Endodermal cell (in vitro differentiated cells): ENCODE data around the gene SMAD3. TPM values are rescaled to one million over a fixed set of nuclear protein-coding genes. Genes with fewer than 3 reads are reported as not detected.

Experiments
- DNase-seq: peaks from one replicate; pipeline ENCODE4 v3.0.0-alpha.2; 2017
- H3K27ac ChIP-seq: 2 replicates; pipeline ENCODE4 v1.5.1; 2013; ENCODE audit warnings: mild to moderate bottlenecking, low read depth, low read length, moderate library complexity
- H3K27me3 ChIP-seq: 2 replicates; pipeline ENCODE4 v1.6.1; 2013; ENCODE audit warnings: mild to moderate bottlenecking, low read length, moderate library complexity; ENCODE audit not compliant: insufficient read depth, control insufficient read depth, poor library complexity, severe bottlenecking
- H3K36me3 ChIP-seq: 2 replicates; pipeline ENCODE4 v1.7.0; 2013; ENCODE audit warnings: mild to moderate bottlenecking, low read length, moderate library complexity; ENCODE audit not compliant: control insufficient read depth, insufficient read depth
- H3K4me1 ChIP-seq: one replicate; pipeline ENCODE4 v1.7.0; 2013; ENCODE audit warnings: low read length; ENCODE audit not compliant: control insufficient read depth, insufficient read depth
- H3K4me3 ChIP-seq: 2 replicates; pipeline ENCODE4 v1.5.1; 2013; ENCODE audit warnings: mild to moderate bottlenecking, low read length, moderate library complexity
- H3K9ac ChIP-seq: 2 replicates; pipeline ENCODE4 v1.6.1; 2013; ENCODE audit warnings: mild to moderate bottlenecking, low read length, moderate library complexity; ENCODE audit not compliant: poor library complexity, severe bottlenecking; ENCODE audit errors: extremely low read depth
- H3K9me3 ChIP-seq: 2 replicates; pipeline ENCODE4 v1.6.1; 2013; ENCODE audit warnings: mild to moderate bottlenecking, low read length, moderate library complexity; ENCODE audit not compliant: control insufficient read depth
- H3K27ac Mint-ChIP-seq: 2 replicates; pipeline ENCODE4 v1.8.0; 2020; ENCODE audit warnings: mixed read lengths
- H3K27me3 Mint-ChIP-seq: 2 replicates; pipeline ENCODE4 v1.8.0; 2021; ENCODE audit warnings: mild to moderate bottlenecking, mixed read lengths; ENCODE audit not compliant: insufficient read depth
- H3K36me3 Mint-ChIP-seq: 2 replicates; pipeline ENCODE4 v1.8.0; 2020; ENCODE audit warnings: low read depth, mixed read lengths
- H3K4me1 Mint-ChIP-seq: 2 replicates; pipeline ENCODE4 v1.8.0; 2020; ENCODE audit warnings: mixed read lengths
- H3K4me3 Mint-ChIP-seq: 2 replicates; pipeline ENCODE4 v1.8.0; 2020; ENCODE audit warnings: mild to moderate bottlenecking, moderate library complexity, mixed read lengths
- H3K9me3 Mint-ChIP-seq: 2 replicates; pipeline ENCODE4 v1.8.0; 2020; ENCODE audit warnings: mild to moderate bottlenecking, mixed read lengths
- WGBS, 2 experiments: methylation state at CpG; one replicate each; pipeline versions ENCODE4 v1.1.5 to v1.1.7; 2013; ENCODE audit warnings: missing lambda C conversion rate in 2 of 2, mixed read lengths in 1 of 2; ENCODE audit not compliant: insufficient coverage in 1 of 2, insufficient read length in 1 of 2; 5-methylcytosine and 5-hydroxymethylcytosine counted together
- total RNA-seq, 2 donors: library from RNA; stranded (reverse); fragmentation: NEBNext Ultra II Directional in 1 of 2; extraction: Animal tissue kit (Norgen Biotek cat#: 25700) in 1 of 2; gene quantifications; 2 replicates in 1 of 2; 3 replicates in 1 of 2; pipeline ENCODE4 v1.2.1, GENCODE V29; 2021
- TF ChIP-seq, protein P1 (sequence below): fragments of 200-600 bp; sonication (generic); conservative IDR thresholded peaks from 2 replicates; pipeline ENCODE4 v1.5.0; 2021; ENCODE audit warnings: antibody characterized with exemption, mild to moderate bottlenecking

SMAD3 gene
- total RNA-seq, 2 donors from 2014 or later, result 7.8 to 9.6 TPM

DNA sequence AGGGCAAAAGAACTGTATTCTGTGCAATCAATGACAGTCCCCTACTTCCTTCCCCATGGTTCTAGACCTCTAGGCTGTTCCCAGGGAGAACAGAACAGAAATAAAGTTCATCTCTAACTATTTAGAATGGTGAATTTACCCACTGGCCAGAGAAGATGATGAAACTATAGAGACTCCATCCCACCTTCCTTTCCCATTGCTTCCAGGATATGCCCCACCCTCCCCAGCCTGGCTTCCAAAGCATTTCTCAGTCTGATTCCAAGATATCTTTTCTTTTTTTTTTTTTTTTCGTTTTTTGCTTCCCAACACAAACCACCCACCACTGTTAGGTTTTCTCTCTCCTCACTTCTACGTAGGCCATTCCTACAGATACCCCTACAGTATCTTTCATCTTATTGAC, 25.1 kb upstream of the SMAD3 start:
- 71 to 84% methylated on average over 1 to 2 of the region's 2 CpGs for WGBS, 2 experiments

DNA sequence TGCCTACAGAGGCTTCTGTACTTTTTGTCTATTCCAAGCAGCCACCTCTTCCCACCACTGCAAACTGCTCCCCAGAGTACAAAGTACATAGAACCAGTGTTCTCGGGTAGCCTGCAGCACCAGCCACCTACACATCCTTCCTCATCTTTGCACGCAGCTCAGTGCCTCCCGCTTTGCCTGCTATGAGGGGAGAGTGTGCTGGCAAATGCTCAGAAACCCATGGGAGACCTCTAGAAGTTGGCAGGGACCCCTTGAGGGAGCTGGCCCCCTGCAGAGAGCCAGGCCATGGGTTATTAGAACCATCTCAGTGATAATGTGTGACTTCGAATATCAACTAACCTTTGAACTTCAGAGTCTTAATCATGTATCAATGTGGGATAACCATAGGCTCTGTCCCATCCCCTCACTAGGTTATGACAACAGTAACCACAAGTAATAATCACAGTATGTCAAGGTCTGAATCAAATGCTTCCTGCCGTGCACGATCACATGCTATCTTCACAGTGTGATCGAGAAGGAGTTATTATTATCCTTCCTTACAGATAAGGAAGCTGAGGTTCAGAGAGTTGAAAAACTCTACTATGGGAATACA, 22.8 kb upstream of the SMAD3 start:
- H3K9me3 Mint-ChIP-seq, result no peaks in the 10 kb centered on the region
- 93 to 94% methylated on average over 6 to 7 of the region's 7 CpGs for WGBS, 2 experiments
- H3K36me3 ChIP-seq, result no peaks in the 10 kb centered on the region
- no peak overlapping the region for H3K4me3 ChIP-seq
- peaks cover 14% of the 10 kb centered on the region for H3K27me3 Mint-ChIP-seq
- H3K4me3 Mint-ChIP-seq, result no peak overlapping the region
- H3K4me1 Mint-ChIP-seq, result peaks cover 14% of the 10 kb centered on the region
- H3K9me3 ChIP-seq, result no peaks in the 10 kb centered on the region
- TF ChIP-seq, protein P1, sequence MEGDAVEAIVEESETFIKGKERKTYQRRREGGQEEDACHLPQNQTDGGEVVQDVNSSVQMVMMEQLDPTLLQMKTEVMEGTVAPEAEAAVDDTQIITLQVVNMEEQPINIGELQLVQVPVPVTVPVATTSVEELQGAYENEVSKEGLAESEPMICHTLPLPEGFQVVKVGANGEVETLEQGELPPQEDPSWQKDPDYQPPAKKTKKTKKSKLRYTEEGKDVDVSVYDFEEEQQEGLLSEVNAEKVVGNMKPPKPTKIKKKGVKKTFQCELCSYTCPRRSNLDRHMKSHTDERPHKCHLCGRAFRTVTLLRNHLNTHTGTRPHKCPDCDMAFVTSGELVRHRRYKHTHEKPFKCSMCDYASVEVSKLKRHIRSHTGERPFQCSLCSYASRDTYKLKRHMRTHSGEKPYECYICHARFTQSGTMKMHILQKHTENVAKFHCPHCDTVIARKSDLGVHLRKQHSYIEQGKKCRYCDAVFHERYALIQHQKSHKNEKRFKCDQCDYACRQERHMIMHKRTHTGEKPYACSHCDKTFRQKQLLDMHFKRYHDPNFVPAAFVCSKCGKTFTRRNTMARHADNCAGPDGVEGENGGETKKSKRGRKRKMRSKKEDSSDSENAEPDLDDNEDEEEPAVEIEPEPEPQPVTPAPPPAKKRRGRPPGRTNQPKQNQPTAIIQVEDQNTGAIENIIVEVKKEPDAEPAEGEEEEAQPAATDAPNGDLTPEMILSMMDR, result no peak
- H3K36me3 Mint-ChIP-seq, result no peaks in the 10 kb centered on the region
- no peak overlapping the region for H3K27ac Mint-ChIP-seq
- H3K27me3 ChIP-seq, result no peaks in the 10 kb centered on the region
- no peak overlapping the region for H3K9ac ChIP-seq
- no peak overlapping the region for H3K27ac ChIP-seq
- DNase-seq, result no peak
- H3K4me1 ChIP-seq, result peaks cover 16% of the 10 kb centered on the region

More for the DNA sequence above, 25.1 kb upstream of the SMAD3 start:
- Mint-ChIP-seq H3K4me1 (peaks cover 16% of the 10 kb centered on the region), H3K9me3 (no peaks in the 10 kb centered on the region), H3K27ac (no peak overlapping the region), H3K27me3 (peaks cover 22% of the 10 kb centered on the region), H3K36me3 (no peaks in the 10 kb centered on the region), H3K4me3 (no peak overlapping the region)
- no peak overlapping the region for H3K27ac ChIP-seq
- peaks cover 16% of the 10 kb centered on the region for H3K4me1 ChIP-seq
- TF ChIP-seq, protein P1, result no peak
- no peaks in the 10 kb centered on the region for H3K36me3 ChIP-seq
- DNase-seq, result no peak
- H3K27me3 ChIP-seq, result no peaks in the 10 kb centered on the region
- H3K4me3 ChIP-seq, result no peak overlapping the region
- no peak overlapping the region for H3K9ac ChIP-seq
- no peaks in the 10 kb centered on the region for H3K9me3 ChIP-seq

DNA sequence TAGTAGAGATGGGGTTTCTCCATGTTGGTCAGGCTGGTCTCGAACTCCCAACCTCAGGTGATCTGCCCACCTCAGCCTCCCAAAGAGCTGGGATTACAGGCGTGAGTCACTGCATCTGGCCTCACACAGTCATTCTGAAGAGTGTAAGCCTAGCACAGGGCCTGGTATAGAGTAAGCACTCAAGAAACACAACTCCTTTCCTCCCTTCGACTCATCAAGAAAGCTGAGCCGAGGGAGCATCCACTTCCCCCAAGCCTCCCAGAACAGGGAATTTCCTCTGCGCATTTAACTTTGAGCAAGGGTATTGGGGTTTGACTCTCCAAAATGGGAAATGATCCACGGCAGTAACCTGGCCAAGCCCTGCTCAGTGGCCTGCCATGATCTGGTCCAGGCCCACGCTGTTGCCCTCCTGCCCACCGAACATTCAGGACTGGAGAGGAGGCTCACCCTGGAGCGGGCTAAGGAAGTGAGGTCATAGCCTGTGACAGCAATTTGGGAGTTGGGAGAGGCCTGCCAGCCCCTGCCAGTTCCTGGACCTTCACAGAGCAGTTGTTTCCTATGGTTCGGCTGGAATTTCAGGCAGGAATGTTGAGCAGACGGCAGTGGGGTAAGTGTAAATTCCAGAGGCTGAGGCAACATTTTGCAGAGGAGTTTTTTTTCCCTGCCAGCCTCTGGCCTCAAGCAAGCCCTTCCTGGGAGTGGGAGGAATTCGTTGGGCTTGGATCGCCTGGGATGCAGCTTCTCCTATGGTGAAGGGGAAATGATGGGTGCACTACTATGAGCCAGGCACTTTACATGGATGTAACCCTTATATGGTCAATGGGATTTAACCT, 21.2 kb upstream of the SMAD3 start:
- Mint-ChIP-seq H3K9me3 (no peaks in the 10 kb centered on the region), H3K27me3 (peaks cover 7% of the 10 kb centered on the region), H3K4me3 (no peak overlapping the region), H3K27ac (peak overlapping the region; percentile 76), H3K4me1 (peaks cover 22% of the 10 kb centered on the region), H3K36me3 (no peaks in the 10 kb centered on the region)
- peaks cover 3% of the 10 kb centered on the region for H3K27me3 ChIP-seq
- TF ChIP-seq, protein P1, result no peak
- H3K36me3 ChIP-seq, result no peaks in the 10 kb centered on the region
- WGBS, 2 experiments, result 59 to 64% methylated on average over 3 to 13 of the region's 13 CpGs
- H3K9ac ChIP-seq, result peak overlapping the region; percentile 21
- peak overlapping the region; percentile 55 for H3K27ac ChIP-seq
- H3K4me1 ChIP-seq, result peaks cover 16% of the 10 kb centered on the region
- DNase-seq, result peak; percentile 91
- H3K4me3 ChIP-seq, result no peak overlapping the region
- H3K9me3 ChIP-seq, result no peaks in the 10 kb centered on the region
